Ovary (tissue), 3 donors: ENCODE data around the gene FBXO27.

ENCODE experiments used
- POLR2A ChIP-seq: fragments of 450-650 bp; IDR thresholded peaks from one replicate; pipeline ENCODE4 v1.6.1; 2017; ENCODE audit warnings: antibody characterized with exemption, mild to moderate bottlenecking, moderate library complexity
- TF ChIP-seq, protein P1 (sequence below), 3 donors: fragments of 450-650 bp in 2 of 3; fragments of 200-600 bp in 1 of 3; IDR thresholded peaks; one replicate each; pipeline versions ENCODE4 v1.5.1 to v1.8.0; 2016 to 2022; ENCODE audit warnings: antibody characterized with exemption in 3 of 3, mild to moderate bottlenecking in 1 of 3
- donor health status: DM: no; HTN: no; CAD: no.

DNA sequence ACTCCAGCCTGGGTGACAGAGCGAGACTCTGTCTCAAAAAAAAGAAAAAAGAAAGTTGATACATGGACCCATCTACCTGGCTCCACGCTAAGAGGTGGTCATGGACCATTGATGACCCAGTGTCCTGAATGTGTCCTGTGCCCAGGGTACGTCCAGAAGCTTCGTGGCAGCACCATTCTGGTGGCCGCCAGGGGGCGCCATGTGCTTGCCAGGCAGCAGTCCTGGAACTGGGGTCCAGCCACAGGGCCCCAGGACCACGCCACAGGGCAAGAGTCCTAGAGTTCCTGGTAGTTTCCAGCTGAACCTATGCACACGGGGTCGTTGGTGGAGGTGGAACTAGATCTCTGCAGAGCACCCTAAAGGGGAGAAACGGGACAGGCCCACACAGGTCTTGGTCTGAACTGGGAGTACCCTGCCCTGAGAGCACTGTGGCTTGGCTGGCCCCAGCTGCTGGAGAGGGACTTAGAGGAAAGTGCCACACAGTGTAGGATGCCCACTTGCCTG, 19.9 kb upstream of the FBXO27 start:
- TF ChIP-seq, protein P1, sequence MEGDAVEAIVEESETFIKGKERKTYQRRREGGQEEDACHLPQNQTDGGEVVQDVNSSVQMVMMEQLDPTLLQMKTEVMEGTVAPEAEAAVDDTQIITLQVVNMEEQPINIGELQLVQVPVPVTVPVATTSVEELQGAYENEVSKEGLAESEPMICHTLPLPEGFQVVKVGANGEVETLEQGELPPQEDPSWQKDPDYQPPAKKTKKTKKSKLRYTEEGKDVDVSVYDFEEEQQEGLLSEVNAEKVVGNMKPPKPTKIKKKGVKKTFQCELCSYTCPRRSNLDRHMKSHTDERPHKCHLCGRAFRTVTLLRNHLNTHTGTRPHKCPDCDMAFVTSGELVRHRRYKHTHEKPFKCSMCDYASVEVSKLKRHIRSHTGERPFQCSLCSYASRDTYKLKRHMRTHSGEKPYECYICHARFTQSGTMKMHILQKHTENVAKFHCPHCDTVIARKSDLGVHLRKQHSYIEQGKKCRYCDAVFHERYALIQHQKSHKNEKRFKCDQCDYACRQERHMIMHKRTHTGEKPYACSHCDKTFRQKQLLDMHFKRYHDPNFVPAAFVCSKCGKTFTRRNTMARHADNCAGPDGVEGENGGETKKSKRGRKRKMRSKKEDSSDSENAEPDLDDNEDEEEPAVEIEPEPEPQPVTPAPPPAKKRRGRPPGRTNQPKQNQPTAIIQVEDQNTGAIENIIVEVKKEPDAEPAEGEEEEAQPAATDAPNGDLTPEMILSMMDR (IDR thresholded peaks at IDR 0.05): no peak
- no peak for TF ChIP-seq POLR2A
